NT2/D1 (cell line): ENCODE data around the gene STON1.

Source experiments
- SUZ12 ChIP-seq: IDR thresholded peaks from 2 replicates; pipeline ENCODE4 v1.6.1; 2011; ENCODE audit not compliant: insufficient read length, insufficient read depth; ENCODE audit errors: extremely low read depth
- YY1 ChIP-seq: IDR thresholded peaks from 2 replicates; pipeline ENCODE4 v1.6.1; 2011; ENCODE audit not compliant: insufficient read length, insufficient read depth

DNA sequence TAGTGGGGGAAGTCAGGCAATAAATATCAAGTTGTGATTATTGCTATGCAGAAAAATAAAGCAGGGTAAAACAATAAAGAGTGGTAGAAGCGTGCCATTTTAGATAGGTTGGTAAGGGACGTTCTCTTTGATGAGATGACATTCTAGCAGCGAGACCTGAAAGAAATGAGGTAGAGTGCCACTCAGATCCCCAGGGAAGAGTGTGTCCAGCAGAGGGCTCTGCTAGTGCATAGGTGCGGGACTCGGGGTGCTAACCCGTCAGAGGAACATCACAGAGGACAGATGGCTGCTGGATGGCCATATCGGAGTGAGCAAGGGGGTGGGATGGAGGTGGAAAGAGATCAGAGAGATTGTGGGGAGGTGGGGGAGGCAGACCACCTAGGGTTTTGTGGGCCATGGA lies 71.4 kb downstream of the STON1 start:
- no peak for TF ChIP-seq SUZ12
- TF ChIP-seq YY1: no peak
